MM.1S (cell line): Measurements from ENCODE around the gene WDR17.

ENCODE experiments used
- CTCF ChIP-seq: fragments of 300-600 bp; sonication (generic); IDR thresholded peaks from 2 replicates; pipeline ENCODE4 v1.5.1; 2016; ENCODE audit warnings: antibody characterized with exemption, low read length, mixed read lengths
- EZH2 ChIP-seq: fragments of 300-600 bp; sonication (generic); optimal IDR thresholded peaks from 2 replicates; pipeline ENCODE3; 2017; ENCODE audit warnings: low read depth, mild to moderate bottlenecking, antibody characterized with exemption, low read length, mixed read lengths

- TF ChIP-seq CTCF (no peak), EZH2 (no peak)
Measured at GRCh38 chr4:176036585-176037205, 28.9 kb upstream of the WDR17 start.
